HG03521 (cell line): ENCODE results near the gene PDGFD.

Experiments used
- ATAC-seq: cut with Tn5 transposase; IDR thresholded peaks from one replicate; pipeline ENCODE4 v1.9.1; 2021; ENCODE audit warnings: mild to moderate bottlenecking, moderate library complexity; ENCODE audit not compliant: unreplicated experiment

PDGFD gene

DNA sequence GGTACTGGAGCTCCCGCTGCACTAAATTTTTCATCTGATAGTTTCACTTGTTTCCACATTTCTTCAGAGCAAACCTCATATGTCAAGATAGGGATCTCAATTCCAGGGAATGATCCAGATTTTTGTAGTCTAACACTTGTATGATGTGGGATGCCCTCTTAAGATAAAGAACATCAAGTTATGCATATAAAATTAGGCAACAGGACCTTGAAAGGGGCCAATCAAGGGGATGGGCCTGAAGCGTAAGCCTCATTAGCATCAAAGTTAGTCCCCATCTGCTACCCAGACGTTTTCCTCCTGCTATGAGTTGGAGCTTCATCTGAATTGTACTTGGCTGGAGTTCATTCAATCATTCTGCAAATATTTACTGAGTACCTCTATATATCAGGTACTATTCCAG, 17.5 kb downstream of the PDGFD start:
- no peak for ATAC-seq

DNA sequence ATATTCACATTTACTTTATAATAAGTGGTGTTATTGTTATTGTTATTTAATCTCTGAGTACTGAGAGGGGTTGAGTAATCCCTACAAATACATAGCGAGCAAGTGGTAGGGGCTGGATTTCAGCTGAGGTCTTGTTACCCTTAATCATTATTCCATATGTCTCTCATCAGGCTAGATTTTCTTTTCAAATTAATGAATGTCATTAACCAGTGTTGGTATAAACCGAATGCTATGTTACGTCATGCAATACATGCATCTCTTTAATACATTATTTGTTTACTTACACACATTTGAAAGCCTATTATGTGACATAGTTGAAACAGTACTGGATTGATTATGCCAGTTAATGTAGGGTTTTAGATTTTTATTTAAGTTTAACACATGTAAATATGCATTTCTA, 18.9 kb downstream of the PDGFD start:
- ATAC-seq = no peak

GRCh38 chr11:104142698-104143097, 21.2 kb downstream of the PDGFD start:
- no peak for ATAC-seq

DNA sequence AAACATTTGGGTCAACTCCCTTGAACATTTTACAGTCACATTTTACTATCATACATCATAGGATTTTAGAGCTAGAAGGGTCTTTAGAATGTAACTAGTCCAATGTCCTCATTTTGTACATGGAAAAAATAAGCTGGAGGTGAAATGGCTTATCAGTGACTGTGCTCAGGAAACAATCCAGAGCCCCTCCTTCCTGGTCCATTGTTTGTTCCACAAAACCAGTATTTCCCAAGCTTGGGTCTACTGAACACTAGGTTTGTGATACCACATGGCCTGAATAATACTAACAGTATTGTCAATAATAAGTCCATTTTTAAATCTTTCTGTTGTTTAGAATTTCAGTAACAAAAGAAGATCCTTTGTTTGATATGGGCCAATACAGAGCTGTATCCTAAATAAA, 27.1 kb downstream of the PDGFD start:
- no peak for ATAC-seq

DNA sequence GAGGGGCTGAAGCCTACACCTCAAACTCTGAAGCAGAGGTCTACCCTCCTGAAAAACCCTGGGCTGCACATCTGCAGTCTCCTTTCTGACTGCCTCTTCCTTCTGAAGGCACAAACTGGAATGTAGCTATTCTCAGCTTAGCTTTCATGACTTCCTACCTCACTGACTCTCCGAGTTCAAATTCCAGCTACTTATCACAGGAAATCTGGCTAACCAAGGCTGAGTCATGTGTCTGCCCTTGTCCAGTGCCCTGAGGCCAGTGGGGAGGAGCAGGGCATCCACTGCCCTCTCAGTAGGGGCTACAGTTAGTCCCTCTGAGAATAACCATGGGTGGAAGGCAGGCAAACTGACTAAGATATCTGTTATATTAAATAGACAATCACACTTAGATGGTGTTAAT, 29.2 kb downstream of the PDGFD start:
- ATAC-seq = no peak

GRCh38 chr11:104130161-104130560, 33.8 kb downstream of the PDGFD start:
- ATAC-seq = no peak

- no peak for ATAC-seq
Measured at GRCh38 chr11:104129145-104129544, 34.8 kb downstream of the PDGFD start.

- ATAC-seq = no peak
Measured at GRCh38 chr11:104127828-104128227, 36.1 kb downstream of the PDGFD start.

- no peak for ATAC-seq
Measured at GRCh38 chr11:104126464-104126863, 37.5 kb downstream of the PDGFD start.

DNA sequence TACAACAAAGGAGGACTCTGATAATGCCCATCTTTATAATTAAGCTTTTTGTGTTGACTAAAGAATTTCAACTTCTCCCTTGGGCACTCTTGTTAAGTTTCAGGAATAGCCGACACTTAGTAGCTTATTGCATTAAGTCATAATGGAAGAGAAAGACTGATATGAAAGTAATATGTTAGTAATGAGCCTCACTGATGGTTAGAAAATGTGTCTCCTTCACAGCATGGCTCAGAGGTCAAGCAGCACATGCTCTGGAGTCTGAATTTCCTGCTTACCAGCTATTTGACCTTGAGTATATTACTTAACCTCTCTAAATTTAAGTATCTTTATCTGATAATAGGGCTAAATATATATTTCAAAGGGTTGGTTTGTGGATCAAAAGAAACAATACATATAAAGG, 39.0 kb downstream of the PDGFD start:
- no peak for ATAC-seq

DNA sequence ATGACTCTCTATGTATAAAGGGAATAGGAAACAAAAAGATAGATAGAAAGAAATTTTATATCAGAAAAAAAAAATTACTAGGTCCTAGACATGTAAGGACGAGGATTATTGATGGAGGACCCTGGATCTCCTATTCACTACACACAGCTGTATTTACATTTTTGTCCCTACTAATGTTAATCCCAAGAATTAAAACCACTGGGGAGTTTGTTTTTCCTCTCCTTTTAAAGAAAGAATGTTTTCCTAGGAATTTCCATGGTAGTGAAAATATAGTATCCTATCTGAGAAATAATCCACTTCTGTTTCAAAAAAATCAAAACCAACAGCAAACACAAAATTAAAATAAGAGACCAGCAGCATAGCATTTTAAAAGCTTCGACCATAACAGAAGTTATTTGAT, 41.1 kb downstream of the PDGFD start:
- ATAC-seq = no peak

- no peak for ATAC-seq
Measured at GRCh38 chr11:104122011-104122635, 41.8 kb downstream of the PDGFD start.

DNA sequence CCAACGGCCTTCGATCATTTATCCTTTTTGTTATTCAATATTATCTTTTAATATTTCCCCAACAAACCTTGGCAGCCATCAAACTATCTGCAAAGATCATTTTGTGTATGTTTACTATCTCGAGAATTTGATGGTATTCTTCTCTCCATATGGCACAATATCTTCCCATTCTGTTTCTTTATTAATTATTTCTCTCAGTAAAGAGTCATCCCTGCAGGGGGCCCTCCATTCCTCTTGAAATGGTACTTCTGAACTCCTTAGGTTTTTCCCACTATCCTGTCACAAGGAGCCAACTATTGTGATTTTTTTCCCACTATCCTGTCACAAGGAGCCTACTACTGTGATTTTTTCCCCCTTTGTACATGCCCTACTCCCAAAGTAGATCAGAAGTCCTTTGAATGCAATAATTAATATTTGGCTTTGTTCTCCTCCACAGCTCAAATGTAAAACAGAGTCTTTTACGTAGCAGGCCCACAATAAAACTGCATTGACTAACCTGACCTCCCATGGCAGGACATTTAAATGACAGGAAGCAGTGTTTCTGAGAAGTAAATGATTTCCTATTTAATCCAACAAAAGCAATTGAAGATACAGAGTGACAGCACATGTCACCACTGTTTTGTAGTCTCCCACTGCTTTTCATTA, 43.3 kb downstream of the PDGFD start:
- no peak for ATAC-seq

GRCh38 chr11:104118105-104118744, 45.7 kb downstream of the PDGFD start:
- ATAC-seq = no peak

DNA sequence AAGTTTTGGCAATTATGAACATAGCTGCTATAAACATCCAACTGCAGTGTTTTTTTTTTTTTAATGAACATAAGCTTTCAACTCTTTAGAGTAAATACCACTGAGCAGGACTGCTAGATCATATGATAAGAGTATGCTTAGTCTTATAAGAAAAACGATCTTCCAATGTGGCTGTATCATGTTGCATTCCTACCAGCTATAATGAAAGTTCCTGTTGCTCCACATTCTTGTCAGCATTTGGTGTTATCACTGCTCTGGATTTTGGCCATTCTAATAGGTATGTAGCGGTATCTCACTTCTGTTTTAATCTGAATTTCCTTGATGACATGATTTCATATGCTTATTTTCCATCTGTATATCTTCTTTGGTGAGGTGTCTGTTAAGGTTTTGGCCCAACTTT, 50.4 kb downstream of the PDGFD start:
- no peak for ATAC-seq

- ATAC-seq = no peak
Measured at GRCh38 chr11:104106136-104106754, 57.7 kb downstream of the PDGFD start.

DNA sequence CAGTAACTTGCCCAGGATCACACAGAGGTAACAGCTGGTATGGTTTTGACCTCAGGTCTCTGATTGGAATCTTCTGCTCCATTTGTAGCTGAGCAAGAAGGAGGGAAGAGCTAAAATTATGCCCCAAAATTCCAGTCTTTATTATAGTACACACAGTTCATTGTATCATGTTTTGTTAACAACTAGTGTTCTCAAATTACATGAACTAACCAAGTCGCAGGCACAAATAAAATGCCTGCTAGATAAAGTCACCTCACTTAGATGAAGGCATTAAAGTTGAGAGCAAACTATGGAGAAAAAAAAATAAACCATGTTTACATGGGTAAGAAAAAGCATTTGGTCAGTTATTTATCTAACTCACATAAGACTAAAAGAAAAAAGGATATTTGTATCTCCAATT, 58.8 kb downstream of the PDGFD start:
- no peak for ATAC-seq

DNA sequence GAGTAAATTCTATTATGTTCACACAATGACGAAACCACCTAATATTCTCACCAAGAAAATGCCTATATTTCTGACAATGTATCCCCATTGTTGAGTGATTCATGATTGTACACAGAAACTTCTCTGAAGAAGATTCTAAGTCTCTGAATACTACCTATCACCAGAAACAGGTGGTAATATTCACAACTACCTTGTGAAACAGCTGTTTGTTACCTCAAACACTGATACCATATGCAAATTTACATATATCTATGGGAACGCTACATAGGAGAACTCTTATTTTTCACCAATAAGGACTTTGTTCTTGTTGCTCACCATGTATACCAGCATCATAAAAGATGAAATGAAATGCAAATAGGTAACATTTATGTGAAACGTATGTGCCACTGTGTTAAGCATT, 59.3 kb downstream of the PDGFD start:
- ATAC-seq = no peak

- no peak for ATAC-seq
Measured at GRCh38 chr11:104104201-104104600, 59.7 kb downstream of the PDGFD start.

GRCh38 chr11:104098555-104098954, 65.4 kb downstream of the PDGFD start:
- ATAC-seq = no peak

DNA sequence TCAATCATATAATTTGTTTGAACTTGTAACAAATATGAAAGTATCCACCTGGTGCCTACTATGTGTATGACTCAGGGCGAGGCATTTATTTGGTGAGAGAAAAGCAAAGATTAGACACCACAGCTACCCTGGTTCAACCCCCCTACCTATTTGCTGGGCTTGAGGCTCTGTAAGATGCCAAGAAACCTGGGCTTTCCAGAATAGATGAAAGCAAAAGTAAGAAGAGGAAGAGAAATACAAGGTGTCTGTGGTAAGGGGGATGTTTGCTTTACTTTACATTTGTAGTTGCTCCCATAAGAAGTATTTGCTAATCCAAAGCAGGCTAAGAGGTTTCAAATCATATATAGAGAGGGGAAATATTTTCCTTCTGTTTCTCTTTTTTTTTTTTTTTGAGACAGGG, 65.8 kb downstream of the PDGFD start:
- ATAC-seq = no peak

- no peak for ATAC-seq
Measured at GRCh38 chr11:104096900-104097299, 67.0 kb downstream of the PDGFD start.
